ENCODE results near the gene STK11. TPM values are rescaled to one million over a fixed set of nuclear protein-coding genes. Genes with fewer than 3 reads are reported as not detected.

Gene STK11
- polyA plus RNA-seq, 1 donor = 50.5 TPM

GRCh38 chr19:1225440-1226226, 20.1 kb downstream of the STK11 start:
- DNase-seq (ENCODE audit: low read depth) = no peak

DNA sequence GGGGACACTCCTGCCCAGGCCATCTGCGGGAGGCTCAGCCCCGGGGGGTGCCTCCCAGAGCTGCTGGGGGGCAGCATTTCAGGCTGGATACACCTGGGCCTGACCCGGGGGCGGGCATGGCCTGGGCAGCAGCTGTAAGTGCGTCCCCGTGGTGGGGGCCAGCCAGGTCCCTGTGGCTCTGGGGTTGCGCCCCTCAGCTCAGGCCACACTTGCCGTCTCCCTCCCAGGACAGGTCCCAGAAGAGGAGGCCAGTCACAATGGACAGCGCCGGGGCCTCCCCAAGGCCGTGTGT, 20.6 kb downstream of the STK11 start:
- DNase-seq (ENCODE audit: low read depth) = no peak

- no peak for DNase-seq (ENCODE audit: low read depth)
Observed at GRCh38 chr19:1226522-1227303, 21.1 kb downstream of the STK11 start.

- no peak for DNase-seq (ENCODE audit: low read depth)
Observed at GRCh38 chr19:1227304-1228054, 21.9 kb downstream of the STK11 start.

DNA sequence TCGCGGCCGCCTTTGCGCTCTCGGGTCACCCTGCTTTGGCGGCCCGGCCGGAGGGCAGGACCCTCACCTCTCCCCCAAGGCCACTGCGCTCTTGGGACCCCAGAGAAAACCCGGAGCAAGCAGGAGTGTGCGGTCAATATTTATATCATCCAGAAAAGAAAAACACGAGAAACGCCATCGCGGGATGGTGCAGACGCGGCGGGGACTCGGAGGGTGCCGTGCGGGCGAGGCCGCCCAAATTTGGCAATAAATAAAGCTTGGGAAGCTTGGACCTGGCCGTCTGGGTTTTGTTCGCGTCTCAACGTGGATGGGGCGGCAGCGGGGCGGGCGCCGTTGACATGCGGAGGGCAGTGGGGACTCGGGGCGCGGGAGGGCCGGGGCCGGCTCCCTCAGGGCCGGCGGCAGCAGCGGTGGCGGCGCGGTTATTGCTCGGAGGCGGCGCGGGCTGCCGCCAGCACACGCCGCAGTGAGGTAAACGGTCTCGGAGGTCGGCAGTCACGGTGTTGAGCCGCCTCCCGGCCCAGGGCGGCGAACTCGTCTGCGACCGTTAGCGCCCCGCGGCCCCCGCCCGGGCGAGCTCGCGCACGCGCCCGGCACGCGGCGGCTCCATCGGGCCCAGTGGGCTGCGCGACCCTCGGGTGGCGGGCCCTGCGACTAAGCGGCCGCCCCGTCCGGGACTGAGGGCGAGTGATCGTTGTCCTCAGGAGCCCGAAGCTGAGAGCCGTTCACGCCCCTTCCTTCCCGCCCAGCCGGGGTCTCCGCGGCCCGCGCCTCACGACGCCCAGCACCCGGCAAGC, 22.8 kb downstream of the STK11 start:
- DNase-seq (ENCODE audit: low read depth) = no peak

DNA sequence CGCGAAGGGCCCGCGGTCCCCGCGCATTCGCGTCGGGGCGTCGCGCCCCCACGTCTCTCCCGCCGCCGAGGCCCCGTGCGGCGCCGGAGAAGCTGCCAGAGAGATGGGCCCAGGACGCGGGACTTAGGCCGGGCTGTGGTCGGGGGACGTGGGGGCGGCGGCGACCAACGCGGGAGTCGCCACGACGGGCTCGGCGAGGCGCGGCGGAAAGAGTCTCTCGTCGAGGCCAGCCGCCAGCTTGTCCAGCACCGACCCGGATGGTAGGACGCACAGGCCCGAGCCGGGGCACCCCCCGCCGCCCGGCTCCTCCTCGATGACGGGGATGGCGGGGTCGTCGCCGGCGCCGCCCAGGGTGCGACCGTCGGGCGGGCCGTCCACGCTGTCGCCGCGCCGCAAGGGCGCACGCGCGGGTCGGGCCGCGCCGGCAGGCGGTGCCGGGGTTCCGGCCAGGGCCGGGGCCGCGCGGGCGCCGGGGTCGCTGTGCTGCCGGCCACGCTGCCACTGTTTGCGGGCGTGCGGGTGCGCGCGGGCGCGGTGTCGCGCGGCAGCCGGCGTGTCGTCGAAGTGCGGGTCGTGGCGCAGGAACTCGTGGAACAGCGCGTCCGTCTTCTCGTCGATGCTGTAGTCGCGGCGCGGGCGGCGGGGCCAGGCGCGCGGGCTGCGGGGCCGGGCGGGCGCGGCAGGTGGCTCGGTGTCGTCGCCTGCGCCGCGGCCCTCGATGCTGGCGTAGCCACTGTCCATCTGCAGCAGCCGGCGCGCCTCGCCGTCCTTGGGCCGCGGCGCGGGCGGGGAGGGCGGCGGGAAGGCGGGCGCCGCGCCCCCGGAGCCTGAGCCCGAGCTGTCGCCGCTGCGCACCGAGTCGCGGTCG, 23.7 kb downstream of the STK11 start:
- no peak for DNase-seq (ENCODE audit: low read depth)

DNA sequence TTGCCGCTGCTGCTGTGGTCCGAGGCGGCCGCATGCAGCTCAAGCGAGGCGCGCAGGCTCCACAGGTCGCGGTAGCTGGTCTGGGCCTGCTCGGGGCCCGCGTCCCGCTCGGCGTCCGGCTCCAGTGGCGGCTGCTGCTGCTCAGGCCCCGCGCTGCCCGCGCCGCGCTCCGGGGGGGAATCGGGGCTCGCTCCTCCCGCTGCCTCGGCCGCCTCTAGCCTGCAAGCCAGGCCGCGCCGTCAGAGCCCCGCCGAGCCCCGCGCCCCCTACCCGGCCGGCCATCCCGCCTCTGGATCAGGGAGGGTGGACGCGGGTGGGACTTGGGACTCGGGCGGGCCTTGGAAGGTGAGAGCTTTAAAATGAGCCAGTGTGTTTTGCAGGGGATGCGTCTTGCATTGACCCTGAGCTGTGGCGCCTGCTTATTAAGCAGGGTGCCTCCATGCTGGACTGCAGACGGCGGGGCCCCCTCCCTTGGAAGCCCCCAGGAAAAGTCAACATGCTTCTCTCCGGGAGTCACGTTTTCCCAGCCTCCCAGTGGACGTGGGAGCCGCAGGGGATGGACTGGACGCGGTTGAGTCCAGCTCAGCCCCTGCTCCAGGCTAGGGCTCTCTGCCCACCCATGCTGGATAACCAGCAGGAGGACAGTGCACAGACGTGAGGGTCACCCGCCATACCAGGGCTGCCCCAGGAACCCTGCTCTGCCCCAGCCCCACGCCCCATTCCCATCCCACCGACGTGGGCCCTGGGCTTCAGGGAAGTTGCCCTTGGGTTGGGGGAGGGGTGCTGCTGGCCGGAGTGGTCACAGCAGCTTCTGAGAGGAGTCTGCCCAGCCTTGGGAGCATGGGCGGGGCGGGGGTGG, 24.6 kb downstream of the STK11 start:
- no peak for DNase-seq (ENCODE audit: low read depth)

GRCh38 chr19:1230783-1231489, 25.4 kb downstream of the STK11 start:
- DNase-seq (ENCODE audit: low read depth) = no peak

DNA sequence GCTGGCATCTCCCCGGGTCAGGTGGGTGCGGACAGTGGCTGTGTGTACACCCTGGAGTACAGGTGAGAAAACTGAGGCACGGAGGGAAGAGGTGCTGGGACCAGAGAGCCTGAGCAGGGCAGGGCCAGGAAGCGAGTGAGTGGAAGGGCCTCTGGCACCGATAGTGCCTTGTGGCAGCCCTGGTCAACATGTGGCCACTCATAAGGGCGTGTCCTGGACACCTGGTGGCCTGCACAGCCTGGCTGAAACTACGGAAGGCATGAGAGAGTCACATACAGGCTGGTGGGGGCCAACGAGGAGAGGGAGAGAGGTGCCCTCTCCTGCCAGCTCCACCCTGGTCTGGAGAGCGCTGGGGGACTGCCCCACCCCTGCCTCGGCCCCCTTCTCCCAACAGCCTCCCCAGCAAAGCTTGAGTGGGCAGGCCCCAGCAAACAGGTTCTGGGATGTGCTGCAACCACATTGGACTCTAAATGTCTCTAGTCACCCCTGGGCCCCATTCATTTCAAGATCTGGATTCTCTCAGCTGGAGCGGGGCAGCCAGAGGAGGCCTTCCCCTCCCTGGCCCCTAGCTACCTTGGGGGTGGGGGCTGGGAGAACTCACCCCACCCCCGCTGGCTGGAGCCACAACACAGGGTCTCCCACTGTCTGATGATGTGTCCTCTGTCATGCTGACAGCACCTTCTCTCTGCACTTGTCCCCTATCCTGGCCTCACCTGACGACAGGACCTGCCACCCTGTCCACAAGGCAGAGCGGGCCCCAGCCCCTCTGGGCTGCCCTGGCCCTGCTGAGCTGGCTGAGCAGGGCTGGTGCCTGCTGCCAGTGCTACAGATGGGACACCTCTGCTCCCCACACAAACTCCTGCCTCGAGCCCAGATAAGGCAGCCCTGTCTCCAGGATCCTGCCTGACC, 26.4 kb downstream of the STK11 start:
- no peak for DNase-seq (ENCODE audit: low read depth)

DNA sequence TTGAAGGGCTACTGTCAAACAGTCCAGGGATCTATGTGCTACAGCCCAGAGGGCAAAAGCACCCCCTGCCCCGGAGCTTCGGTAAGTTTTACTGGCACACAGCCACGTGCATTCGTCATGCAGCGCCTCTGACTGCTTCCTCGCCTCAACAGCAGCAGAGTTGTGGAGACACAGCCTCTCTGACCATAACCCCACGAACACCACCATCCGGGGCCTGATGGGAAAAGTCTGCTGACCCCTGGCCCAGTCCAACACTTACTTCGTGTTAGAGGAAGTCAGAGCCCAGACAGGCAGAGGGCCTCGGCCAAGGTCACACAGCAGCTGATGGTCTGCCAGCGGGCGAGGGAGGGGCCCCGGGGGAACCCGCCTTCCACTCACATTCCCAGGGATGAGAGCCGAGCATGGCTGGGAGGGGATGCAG, 27.1 kb downstream of the STK11 start:
- DNase-seq (ENCODE audit: low read depth) = no peak

DNA sequence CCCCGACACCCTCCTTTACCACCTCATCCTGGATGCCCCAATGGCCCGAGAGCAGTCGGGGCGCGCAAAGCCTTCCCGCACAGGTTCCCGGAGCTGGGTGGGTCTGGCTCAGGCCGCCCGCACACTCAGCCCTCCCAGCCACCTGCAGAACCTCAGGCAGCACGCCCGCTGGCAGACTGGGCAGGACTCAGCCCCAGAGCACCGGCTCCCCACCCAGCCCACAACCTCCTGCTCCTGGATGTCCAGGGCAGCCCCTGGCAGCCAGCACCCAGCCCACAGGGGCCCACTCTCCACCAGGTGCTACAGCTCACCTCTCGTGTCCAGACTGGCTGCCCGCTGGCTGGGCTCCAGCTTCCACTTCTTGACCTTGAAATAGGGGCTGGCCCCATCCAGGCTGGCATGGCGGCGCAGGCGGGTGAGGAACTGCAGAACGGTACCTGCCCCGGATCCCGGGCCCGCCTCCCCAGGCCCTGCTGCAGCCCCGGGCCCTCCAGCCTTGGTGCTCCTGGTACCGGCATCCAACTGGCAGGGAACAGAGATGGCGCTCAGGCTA, 27.6 kb downstream of the STK11 start:
- DNase-seq (ENCODE audit: low read depth) = no peak

DNA sequence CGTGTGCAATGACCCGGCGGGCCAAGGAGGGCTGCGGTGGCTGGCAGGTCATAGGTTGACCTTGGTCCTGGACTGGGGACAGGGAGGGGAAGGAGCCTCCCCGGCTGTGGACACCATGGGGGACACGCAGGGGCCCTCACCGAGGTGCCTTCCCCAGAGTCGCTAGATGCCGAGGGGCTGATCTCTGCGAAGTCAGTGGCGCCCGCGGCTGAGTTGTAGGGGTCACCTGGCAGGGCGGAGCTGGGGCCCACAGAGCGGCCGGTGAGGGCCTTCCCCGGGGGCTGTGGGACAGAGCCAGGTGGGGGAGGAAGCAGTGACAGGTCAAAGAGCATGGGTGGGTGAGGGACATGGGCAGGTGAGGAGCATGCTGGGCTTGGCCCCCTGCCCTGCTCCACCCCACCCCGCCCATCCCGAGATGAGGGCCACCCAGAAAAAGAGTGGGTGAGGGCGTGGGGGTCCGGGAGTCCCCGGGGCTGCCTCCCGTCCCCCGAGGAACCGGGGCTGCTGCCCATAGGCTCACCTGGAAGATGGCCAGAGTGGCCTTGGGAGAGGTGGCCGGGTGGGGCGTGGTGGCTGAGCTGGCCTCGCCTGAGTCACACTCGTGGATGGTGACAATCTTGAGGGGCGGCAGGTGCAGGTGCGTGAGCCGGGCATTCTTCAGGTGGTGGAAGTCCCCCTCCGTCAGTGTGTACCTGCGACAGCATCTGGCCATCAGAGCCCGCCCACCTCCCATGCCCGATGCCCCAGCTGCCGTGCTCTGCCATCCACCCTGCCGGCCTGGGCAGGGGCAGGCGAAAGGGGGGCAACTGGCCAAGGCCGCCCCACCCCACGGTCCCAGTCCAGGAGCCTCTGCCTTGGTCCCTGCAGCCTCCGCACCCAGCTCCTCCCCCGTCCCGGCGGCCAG, 28.7 kb downstream of the STK11 start:
- no peak for DNase-seq (ENCODE audit: low read depth)

- no peak for DNase-seq (ENCODE audit: low read depth)
Observed at GRCh38 chr19:1234955-1235380, 29.4 kb downstream of the STK11 start.

GRCh38 chr19:1235625-1236538, 30.3 kb downstream of the STK11 start:
- no peak for DNase-seq (ENCODE audit: low read depth)

DNA sequence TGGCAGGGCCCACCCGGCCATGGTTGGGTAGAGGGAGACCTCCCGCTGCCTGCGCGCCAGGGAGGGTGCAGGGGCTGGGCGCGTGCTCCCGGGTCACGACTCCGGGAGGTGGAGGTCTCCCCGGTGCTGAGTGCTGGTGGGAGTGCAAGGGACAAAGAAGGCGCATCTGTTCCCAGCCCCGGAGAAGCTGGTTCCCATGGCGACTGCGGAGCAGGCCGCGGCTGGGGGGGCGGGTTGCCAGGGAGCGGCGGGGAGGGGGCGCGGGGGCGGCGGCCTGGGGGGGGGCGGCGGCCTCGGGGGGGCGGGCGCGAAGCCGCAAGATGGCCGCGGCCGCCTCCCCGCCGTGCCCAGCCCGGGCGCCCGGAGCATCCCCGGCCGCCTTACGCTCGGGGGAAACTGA, 31.0 kb downstream of the STK11 start:
- DNase-seq (ENCODE audit: low read depth) = no peak
